SK-N-SH (cell line): Measurements from ENCODE around the gene THADA.

ENCODE experiments used
- CHD2 ChIP-seq: fragments of 150-350 bp; IDR thresholded peaks from 2 replicates; pipeline ENCODE4 v1.6.1; 2018; ENCODE audit warnings: low read length; ENCODE audit not compliant: partially characterized antibody
- EZH2phosphoT487 ChIP-seq: fragments of 200-600 bp; sonication (generic); IDR thresholded peaks from 2 replicates; pipeline ENCODE4 v1.6.1; 2017; ENCODE audit warnings: low read depth, mixed run types, mild to moderate bottlenecking, antibody characterized with exemption, moderate library complexity, borderline replicate concordance
- FOXJ3 ChIP-seq: sonication (generic); formaldehyde crosslinking; IDR thresholded peaks from 2 replicates; pipeline ENCODE4 v1.5.1; 2020; ENCODE audit warnings: mild to moderate bottlenecking, missing genetic modification reagents
- GATA2 ChIP-seq: sonication (generic); formaldehyde crosslinking; IDR thresholded peaks from 2 replicates; pipeline ENCODE4 v1.5.0; 2020; ENCODE audit warnings: mild to moderate bottlenecking, missing genetic modification reagents
- JUND ChIP-seq: IDR thresholded peaks from 2 replicates; pipeline ENCODE4 v1.4.0; 2012
- NFIC ChIP-seq: IDR thresholded peaks from 2 replicates; pipeline ENCODE4 v1.4.0; 2012; ENCODE audit warnings: borderline replicate concordance
- NRF1 ChIP-seq: IDR thresholded peaks from 2 replicates; pipeline ENCODE4 v1.6.1; 2012; ENCODE audit warnings: low read depth, mild to moderate bottlenecking, low read length
- POLR2AphosphoS5 ChIP-seq: IDR thresholded peaks from 2 replicates; pipeline ENCODE4 v1.6.1; 2012; ENCODE audit warnings: low read depth, low read length
- SIN3A ChIP-seq: IDR thresholded peaks from 2 replicates; pipeline ENCODE4 v1.6.1; 2012; ENCODE audit warnings: low read depth, mild to moderate bottlenecking, low read length, moderate library complexity, borderline replicate concordance
- TF ChIP-seq, protein P1 (sequence below): fragments of 200-600 bp; sonication (generic); IDR thresholded peaks from 2 replicates; pipeline ENCODE4 v1.6.1; 2017; ENCODE audit warnings: antibody characterized with exemption, mild to moderate bottlenecking, moderate library complexity
- TF ChIP-seq, protein P2 (sequence below): IDR thresholded peaks from 2 replicates; pipeline ENCODE4 v1.4.0; 2012; ENCODE audit warnings: low read depth

DNA sequence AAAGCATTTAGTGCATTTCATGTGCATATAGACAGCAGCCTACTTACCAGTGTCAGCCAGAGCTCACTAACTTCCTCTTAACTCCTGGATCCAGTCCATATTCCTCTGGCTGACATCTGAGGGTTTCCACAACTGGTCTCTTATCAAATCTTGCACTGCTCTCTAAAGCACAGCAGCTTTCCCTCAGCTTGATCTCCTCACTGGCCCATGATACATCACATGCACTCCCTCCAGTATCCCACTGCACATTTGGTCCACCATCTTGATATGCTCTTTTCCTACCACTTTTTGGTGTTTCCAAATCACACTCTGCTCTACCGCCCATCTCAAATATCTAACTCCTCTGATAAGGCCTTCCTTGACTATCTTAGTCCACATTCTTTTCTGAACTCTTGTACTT, 264.4 kb downstream of the THADA start:
- TF ChIP-seq, protein P1, sequence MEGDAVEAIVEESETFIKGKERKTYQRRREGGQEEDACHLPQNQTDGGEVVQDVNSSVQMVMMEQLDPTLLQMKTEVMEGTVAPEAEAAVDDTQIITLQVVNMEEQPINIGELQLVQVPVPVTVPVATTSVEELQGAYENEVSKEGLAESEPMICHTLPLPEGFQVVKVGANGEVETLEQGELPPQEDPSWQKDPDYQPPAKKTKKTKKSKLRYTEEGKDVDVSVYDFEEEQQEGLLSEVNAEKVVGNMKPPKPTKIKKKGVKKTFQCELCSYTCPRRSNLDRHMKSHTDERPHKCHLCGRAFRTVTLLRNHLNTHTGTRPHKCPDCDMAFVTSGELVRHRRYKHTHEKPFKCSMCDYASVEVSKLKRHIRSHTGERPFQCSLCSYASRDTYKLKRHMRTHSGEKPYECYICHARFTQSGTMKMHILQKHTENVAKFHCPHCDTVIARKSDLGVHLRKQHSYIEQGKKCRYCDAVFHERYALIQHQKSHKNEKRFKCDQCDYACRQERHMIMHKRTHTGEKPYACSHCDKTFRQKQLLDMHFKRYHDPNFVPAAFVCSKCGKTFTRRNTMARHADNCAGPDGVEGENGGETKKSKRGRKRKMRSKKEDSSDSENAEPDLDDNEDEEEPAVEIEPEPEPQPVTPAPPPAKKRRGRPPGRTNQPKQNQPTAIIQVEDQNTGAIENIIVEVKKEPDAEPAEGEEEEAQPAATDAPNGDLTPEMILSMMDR: no peak
- no peak for TF ChIP-seq EZH2phosphoT487
- TF ChIP-seq POLR2AphosphoS5: no peak
- TF ChIP-seq NFIC: no peak
- TF ChIP-seq, protein P2, sequence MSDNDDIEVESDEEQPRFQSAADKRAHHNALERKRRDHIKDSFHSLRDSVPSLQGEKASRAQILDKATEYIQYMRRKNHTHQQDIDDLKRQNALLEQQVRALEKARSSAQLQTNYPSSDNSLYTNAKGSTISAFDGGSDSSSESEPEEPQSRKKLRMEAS: no peak
- TF ChIP-seq SIN3A: no peak
- no peak for TF ChIP-seq JUND
- peak; percentile 60; the same call in 1 of the 2 replicates for TF ChIP-seq GATA2 (CRISPR knock-in tag)
- no peak for TF ChIP-seq NRF1
- TF ChIP-seq FOXJ3: no peak
- peak; percentile 21 for TF ChIP-seq CHD2
